Measurements from ENCODE around the gene ECM1.

The ECM1 gene

GRCh38 chr1:150558761-150559655 lies 51.1 kb downstream of the ECM1 start:
- no peak for DNase-seq (ENCODE audit: low spot score)

GRCh38 chr1:150559656-150560010 lies 51.7 kb downstream of the ECM1 start:
- DNase-seq (ENCODE audit: low spot score): no peak

DNA sequence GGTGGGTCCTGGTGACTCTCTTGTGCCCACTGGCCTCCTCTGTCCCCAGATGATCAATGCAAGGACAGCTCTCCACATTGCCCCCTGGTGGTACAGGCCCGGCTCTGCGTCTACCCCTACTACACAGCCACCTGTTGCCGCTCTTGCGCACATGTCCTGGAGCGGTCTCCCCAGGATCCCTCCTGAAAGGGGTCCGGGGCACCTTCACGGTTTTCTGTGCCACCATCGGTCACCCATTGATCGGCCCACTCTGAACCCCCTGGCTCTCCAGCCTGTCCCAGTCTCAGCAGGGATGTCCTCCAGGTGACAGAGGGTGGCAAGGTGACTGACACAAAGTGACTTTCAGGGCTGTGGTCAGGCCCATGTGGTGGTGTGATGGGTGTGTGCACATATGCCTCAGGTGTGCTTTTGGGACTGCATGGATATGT lies 52.1 kb downstream of the ECM1 start:
- DNase-seq (ENCODE audit: low spot score): peak; percentile 63

DNA sequence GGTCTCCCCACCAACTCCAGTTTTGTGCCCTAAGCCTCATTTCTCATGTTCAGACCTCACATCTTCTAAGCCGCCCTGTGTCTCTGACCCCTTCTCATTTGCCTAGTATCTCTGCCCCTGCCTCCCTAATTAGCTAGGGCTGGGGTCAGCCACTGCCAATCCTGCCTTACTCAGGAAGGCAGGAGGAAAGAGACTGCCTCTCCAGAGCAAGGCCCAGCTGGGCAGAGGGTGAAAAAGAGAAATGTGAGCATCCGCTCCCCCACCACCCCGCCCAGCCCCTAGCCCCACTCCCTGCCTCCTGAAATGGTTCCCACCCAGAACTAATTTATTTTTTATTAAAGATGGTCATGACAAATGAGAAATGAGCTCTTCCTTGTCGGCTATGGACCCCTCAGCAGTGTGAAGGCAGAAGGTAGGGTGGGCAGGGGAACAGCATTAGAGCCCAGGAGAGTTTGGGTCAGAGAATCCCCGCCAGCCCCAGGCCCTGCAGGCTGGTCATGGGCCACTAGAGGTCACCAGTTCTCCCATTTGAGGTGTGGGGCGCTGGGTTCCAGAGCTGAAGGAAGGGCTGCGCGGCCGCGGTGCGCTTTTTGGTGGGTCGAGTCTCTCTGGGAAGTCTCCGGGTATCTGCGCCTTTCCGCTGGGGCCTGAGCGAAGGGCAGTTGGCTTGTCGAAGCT lies 52.8 kb downstream of the ECM1 start:
- peak; percentile 89 for DNase-seq (ENCODE audit: low spot score)

DNA sequence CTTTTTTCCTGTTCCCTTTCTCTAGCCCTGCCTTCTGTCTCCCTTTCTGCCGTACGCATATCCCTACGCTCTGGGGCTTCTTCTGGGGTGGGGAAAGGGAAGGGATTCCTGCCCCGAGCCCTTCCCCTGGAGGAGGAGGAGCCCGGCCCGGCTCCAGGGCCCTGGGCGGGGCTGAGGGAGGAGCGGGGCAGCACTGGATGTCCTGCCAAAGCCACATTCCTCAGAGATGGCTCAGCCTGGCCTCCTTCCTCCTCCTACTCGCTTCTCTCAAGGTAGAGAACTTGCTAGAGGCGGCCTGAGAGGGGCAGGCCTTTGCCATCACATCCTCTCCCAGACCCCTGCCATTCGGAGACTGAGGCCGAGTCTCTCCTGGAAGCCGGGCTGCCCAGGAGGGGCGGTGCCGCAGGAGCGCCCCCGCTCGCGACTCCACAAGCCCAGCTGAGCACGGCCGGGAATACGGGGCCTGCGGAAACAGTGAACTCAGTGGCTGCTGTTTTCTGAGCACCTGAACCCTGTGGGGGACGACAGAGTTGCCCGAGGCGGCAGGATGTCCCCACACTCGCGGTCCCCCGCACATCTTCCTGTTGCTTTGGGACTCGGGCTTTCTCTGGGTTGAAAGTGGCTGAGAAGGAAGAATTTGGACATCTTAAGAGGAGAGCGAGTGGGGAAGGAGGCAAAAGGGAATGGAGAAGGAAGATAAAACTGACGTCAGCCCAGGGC lies 53.5 kb downstream of the ECM1 start:
- peak; percentile 97 for DNase-seq (ENCODE audit: low spot score)

GRCh38 chr1:150561974-150562445 lies 54.1 kb downstream of the ECM1 start:
- DNase-seq (ENCODE audit: low spot score): peak; percentile 93

- DNase-seq (ENCODE audit: low spot score): no peak
Observed at GRCh38 chr1:150562446-150563339, 54.8 kb downstream of the ECM1 start.
